Neural cell (in vitro differentiated cells): Measurements from ENCODE around the gene ZSWIM5. TPM values are rescaled to one million over a fixed set of nuclear protein-coding genes. Genes with fewer than 3 reads are reported as not detected.

Source experiments
- H2AFZ ChIP-seq: fragments of 200-600, 300-800 bp; sonication (generic), shearing (Covaris generic); 2 replicates; pipeline ENCODE4 v1.6.0; 2014; ENCODE audit warnings: low read depth, mild to moderate bottlenecking, antibody characterized with exemption, low read length, moderate library complexity
- H3F3A ChIP-seq: fragments of 200-600 bp; shearing (Covaris generic); 2 replicates; pipeline ENCODE4 v1.6.1; 2016; ENCODE audit warnings: mild to moderate bottlenecking, moderate library complexity, mixed read lengths, antibody characterized with exemption, low read length; ENCODE audit not compliant: insufficient read depth, poor library complexity, severe bottlenecking
- H3K27ac ChIP-seq: fragments of 200-600, 300-800 bp; sonication (generic), shearing (Covaris generic); 2 replicates; pipeline ENCODE4 v1.5.1; 2014; ENCODE audit warnings: mild to moderate bottlenecking, low read length, moderate library complexity
- H3K27me3 ChIP-seq: fragments of 300-800, 200-600 bp; sonication (generic), shearing (Covaris generic); 2 replicates; pipeline ENCODE4 v1.6.0; 2014; ENCODE audit warnings: mild to moderate bottlenecking, low read depth, low read length, moderate library complexity; ENCODE audit not compliant: insufficient read depth
- H3K36me3 ChIP-seq: fragments of 300-800, 200-600 bp; sonication (generic), shearing (Covaris generic); 2 replicates; pipeline ENCODE4 v1.5.1; 2014; ENCODE audit warnings: mild to moderate bottlenecking, antibody characterized with exemption, low read length, moderate library complexity; ENCODE audit not compliant: insufficient read depth
- H3K4me2 ChIP-seq: fragments of 300-800, 200-600 bp; sonication (generic), shearing (Covaris generic); 2 replicates; pipeline ENCODE4 v1.6.0; 2014; ENCODE audit warnings: mild to moderate bottlenecking, low read length
- H3K4me3 ChIP-seq: fragments of 300-800, 200-600 bp; sonication (generic), shearing (Covaris generic); 2 replicates; pipeline ENCODE4 v1.5.1; 2014; ENCODE audit warnings: mild to moderate bottlenecking, low read length, moderate library complexity
- H3K79me2 ChIP-seq: fragments of 200-600 bp; shearing (Covaris generic); replicated peaks from 2 replicates; pipeline ENCODE4 v1.6.0; 2014; ENCODE audit warnings: mild to moderate bottlenecking, low read length, moderate library complexity; ENCODE audit not compliant: insufficient read depth
- H3K9ac ChIP-seq: fragments of 300-800, 200-600 bp; sonication (generic), shearing (Covaris generic); 2 replicates; pipeline ENCODE4 v1.6.1; 2016; ENCODE audit warnings: mild to moderate bottlenecking, low read length, mixed read lengths
- H3K9me2 ChIP-seq: fragments of 200-600 bp; shearing (Covaris generic); 2 replicates; pipeline ENCODE4 v1.6.1; 2016; ENCODE audit warnings: mild to moderate bottlenecking, low read length, mixed read lengths; ENCODE audit not compliant: insufficient read depth
- H3K9me3 ChIP-seq: fragments of 200-600, 300-800 bp; sonication (generic), shearing (Covaris generic); 2 replicates; pipeline ENCODE4 v1.6.1; 2016; ENCODE audit warnings: mild to moderate bottlenecking, mixed run types, low read length, moderate library complexity, mixed read lengths
- H4K20me1 ChIP-seq: fragments of 200-600 bp; shearing (Covaris generic); 2 replicates; pipeline ENCODE4 v1.6.1; 2016; ENCODE audit warnings: mild to moderate bottlenecking, mixed run types; ENCODE audit not compliant: insufficient read depth
- EP300 ChIP-seq: fragments of 450-650 bp; conservative IDR thresholded peaks from 2 replicates; pipeline ENCODE4 v1.6.1; 2014; ENCODE audit warnings: antibody characterized with exemption, mild to moderate bottlenecking, moderate library complexity; ENCODE audit not compliant: poor library complexity, severe bottlenecking
- MXI1 ChIP-seq: fragments of 450-650 bp; conservative IDR thresholded peaks from 2 replicates; pipeline ENCODE4 v1.6.1; 2014; ENCODE audit warnings: antibody characterized with exemption, mild to moderate bottlenecking; ENCODE audit not compliant: poor library complexity, severe bottlenecking
- POLR2AphosphoS5 ChIP-seq: IDR thresholded peaks from 2 replicates; pipeline ENCODE4 v1.6.1; 2012
- RAD21 ChIP-seq: fragments of 450-650 bp; conservative IDR thresholded peaks from 2 replicates; pipeline ENCODE4 v1.6.1; 2014; ENCODE audit warnings: antibody characterized with exemption, mild to moderate bottlenecking, moderate library complexity
- SMC3 ChIP-seq: fragments of 450-650 bp; conservative IDR thresholded peaks from 2 replicates; pipeline ENCODE4 v1.6.1; 2014; ENCODE audit warnings: antibody characterized with exemption, mild to moderate bottlenecking, moderate library complexity; ENCODE audit not compliant: poor library complexity
- TAF1 ChIP-seq: IDR thresholded peaks from 2 replicates; pipeline ENCODE4 v1.6.1; 2012; ENCODE audit warnings: low read depth
- polyA plus RNA-seq: library from polyadenylated mRNA; depleted of rRNA; stranded (reverse); fragments of >200 nt; gene quantifications from 2 replicates; pipeline ENCODE4 v1.2.3, GENCODE V29; 2014
- TF ChIP-seq, protein P1 (sequence below): fragments of 450-650 bp; IDR thresholded peaks from 2 replicates; pipeline ENCODE4 v1.5.1; 2014; ENCODE audit warnings: antibody characterized with exemption, mild to moderate bottlenecking, moderate library complexity; ENCODE audit not compliant: poor library complexity, severe bottlenecking
- TF ChIP-seq, protein P2 (sequence below): IDR thresholded peaks from 2 replicates; pipeline ENCODE4 v1.6.1; 2012; ENCODE audit warnings: borderline replicate concordance

ZSWIM5 gene
- polyA plus RNA-seq, 1 donor from 2014 or later: 27.2 TPM

DNA sequence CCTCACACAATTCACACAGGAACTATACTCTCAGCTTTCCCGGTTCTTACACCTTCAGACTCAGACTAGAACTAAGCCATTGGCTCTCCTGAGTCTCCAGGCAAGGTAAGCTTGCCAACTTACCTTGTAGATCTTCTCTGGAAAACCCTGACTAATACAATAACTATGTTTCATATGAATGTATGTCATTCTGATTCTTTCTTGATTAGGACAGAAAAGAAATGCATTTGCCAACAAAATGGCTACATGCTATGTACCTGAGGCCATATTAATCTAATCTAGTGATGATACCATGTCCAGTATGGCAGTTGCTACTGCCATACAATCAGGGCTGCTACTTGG, 9.8 kb upstream of the ZSWIM5 start:
- Histone ChIP-seq H3K4me2 (no peak overlapping the region), H3F3A (no peaks in the 10 kb centered on the region), H2AFZ (no peak overlapping the region), H3K79me2 (no peaks in the 10 kb centered on the region), H3K27ac (no peak overlapping the region), H3K27me3 (no peaks in the 10 kb centered on the region), H3K36me3 (no peaks in the 10 kb centered on the region), H3K4me3 (no peak overlapping the region), H3K9ac (no peak overlapping the region), H3K9me2 (no peaks in the 10 kb centered on the region), H3K9me3 (no peaks in the 10 kb centered on the region), H4K20me1 (no peaks in the 10 kb centered on the region)
- TF ChIP-seq RAD21 (no peak), SMC3 (no peak), MXI1 (no peak), EP300 (no peak), POLR2AphosphoS5 (no peak), TAF1 (no peak)
- TF ChIP-seq, protein P1, sequence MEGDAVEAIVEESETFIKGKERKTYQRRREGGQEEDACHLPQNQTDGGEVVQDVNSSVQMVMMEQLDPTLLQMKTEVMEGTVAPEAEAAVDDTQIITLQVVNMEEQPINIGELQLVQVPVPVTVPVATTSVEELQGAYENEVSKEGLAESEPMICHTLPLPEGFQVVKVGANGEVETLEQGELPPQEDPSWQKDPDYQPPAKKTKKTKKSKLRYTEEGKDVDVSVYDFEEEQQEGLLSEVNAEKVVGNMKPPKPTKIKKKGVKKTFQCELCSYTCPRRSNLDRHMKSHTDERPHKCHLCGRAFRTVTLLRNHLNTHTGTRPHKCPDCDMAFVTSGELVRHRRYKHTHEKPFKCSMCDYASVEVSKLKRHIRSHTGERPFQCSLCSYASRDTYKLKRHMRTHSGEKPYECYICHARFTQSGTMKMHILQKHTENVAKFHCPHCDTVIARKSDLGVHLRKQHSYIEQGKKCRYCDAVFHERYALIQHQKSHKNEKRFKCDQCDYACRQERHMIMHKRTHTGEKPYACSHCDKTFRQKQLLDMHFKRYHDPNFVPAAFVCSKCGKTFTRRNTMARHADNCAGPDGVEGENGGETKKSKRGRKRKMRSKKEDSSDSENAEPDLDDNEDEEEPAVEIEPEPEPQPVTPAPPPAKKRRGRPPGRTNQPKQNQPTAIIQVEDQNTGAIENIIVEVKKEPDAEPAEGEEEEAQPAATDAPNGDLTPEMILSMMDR: no peak
- TF ChIP-seq, protein P2, sequence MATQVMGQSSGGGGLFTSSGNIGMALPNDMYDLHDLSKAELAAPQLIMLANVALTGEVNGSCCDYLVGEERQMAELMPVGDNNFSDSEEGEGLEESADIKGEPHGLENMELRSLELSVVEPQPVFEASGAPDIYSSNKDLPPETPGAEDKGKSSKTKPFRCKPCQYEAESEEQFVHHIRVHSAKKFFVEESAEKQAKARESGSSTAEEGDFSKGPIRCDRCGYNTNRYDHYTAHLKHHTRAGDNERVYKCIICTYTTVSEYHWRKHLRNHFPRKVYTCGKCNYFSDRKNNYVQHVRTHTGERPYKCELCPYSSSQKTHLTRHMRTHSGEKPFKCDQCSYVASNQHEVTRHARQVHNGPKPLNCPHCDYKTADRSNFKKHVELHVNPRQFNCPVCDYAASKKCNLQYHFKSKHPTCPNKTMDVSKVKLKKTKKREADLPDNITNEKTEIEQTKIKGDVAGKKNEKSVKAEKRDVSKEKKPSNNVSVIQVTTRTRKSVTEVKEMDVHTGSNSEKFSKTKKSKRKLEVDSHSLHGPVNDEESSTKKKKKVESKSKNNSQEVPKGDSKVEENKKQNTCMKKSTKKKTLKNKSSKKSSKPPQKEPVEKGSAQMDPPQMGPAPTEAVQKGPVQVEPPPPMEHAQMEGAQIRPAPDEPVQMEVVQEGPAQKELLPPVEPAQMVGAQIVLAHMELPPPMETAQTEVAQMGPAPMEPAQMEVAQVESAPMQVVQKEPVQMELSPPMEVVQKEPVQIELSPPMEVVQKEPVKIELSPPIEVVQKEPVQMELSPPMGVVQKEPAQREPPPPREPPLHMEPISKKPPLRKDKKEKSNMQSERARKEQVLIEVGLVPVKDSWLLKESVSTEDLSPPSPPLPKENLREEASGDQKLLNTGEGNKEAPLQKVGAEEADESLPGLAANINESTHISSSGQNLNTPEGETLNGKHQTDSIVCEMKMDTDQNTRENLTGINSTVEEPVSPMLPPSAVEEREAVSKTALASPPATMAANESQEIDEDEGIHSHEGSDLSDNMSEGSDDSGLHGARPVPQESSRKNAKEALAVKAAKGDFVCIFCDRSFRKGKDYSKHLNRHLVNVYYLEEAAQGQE: no peak

DNA sequence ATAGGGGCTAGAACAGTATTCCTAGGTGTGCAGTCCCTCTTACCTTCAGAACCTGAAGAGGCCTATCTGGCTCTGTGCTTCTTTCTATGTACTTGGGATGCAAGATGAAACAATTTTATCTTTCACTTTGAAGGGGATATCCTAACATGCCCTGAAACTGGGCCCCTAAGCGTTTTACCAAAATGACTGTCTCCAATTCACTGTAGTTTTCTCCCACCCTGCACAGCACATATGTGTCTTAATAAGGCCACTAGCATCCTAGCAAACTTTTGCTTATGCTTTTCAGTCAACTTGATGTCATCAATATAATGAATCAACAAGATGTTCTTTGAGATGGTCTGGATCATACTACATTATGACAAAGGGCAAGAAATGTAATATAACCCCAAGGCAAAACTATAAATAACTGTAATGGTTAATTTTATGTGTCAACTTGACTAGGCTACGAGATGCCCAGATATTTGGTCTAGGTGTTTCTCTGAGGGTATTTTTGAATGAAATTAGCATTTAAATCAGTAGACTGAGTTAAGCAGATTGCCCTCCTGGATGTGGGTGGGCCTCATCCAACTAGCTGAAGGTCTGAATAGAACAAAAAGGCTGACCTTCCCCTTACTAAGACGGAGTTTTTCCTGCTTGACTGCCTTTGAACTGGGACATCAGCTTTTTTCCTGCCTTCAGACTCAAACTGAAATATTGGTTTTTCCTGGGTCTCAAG, 9.2 kb upstream of the ZSWIM5 start:
- no peaks in the 10 kb centered on the region for H3K79me2 ChIP-seq

More for the DNA sequence above, 9.2 kb upstream of the ZSWIM5 start:
- Histone ChIP-seq H3K4me2 (no peak overlapping the region), H3K9ac (no peak overlapping the region), H4K20me1 (no peaks in the 10 kb centered on the region), H2AFZ (no peak overlapping the region), H3K9me3 (no peaks in the 10 kb centered on the region), H3K36me3 (no peaks in the 10 kb centered on the region), H3K9me2 (no peaks in the 10 kb centered on the region), H3K4me3 (no peak overlapping the region), H3F3A (no peaks in the 10 kb centered on the region), H3K27ac (no peak overlapping the region), H3K27me3 (no peaks in the 10 kb centered on the region)
- TF ChIP-seq TAF1 (no peak), EP300 (no peak), POLR2AphosphoS5 (no peak), RAD21 (no peak), MXI1 (no peak)
- TF ChIP-seq, protein P1: no peak
